T-cell (primary cell): ENCODE data around the gene LYST. TPM values are rescaled to one million over a fixed set of nuclear protein-coding genes. Genes with fewer than 3 reads are reported as not detected.
"Not testable (repeated sequence)": the region's sequence is repeated elsewhere in the genome, so short reads cannot be mapped to it uniquely, and the experiment has no call there.

Experiments used
- ATAC-seq, 4 experiments: fragments of 200-7000 bp in 3 of 4; fragments of 150-1000 bp in 1 of 4; cut with Tn5 transposase; replicated peaks in 1 of 4; 1 replicate in 3 of 4; 2 replicates in 1 of 4; pipeline ENCODE4 v1.10.0; 2021; ENCODE audit warnings: moderate library complexity in 3 of 4, mild to moderate bottlenecking in 2 of 4, moderate number of reproducible peaks in 1 of 4
- CTCF ChIA-PET, 2 donors: fragments of 300-600 bp; sonication (Branson Sonifier 250); formaldehyde crosslinking; loops; one replicate each; lab custom pipeline; 2022; ENCODE audit warnings: antibody characterized with exemption in 2 of 2; lab: Charles Lee
- POLR2A ChIA-PET, 2 donors: fragments of 300-600 bp; sonication (Branson Sonifier 250); formaldehyde crosslinking; loops; one replicate each; lab custom pipeline; 2022; ENCODE audit warnings: antibody characterized with exemption in 2 of 2; lab: Charles Lee
- DNase-seq, 35 experiments: peaks; one replicate each; pipeline versions ENCODE4 v3.0.0 to v3.0.0-alpha.2; 2013 to 2023
- H3K27ac ChIP-seq: one replicate; pipeline ENCODE4 v1.5.1; 2013; ENCODE audit warnings: low read length
- H3K27me3 ChIP-seq, 2 experiments: replicated peaks in 1 of 2; 1 replicate in 1 of 2; 2 replicates in 1 of 2; pipeline versions ENCODE4 v1.6.1 to v1.7.0; 2013; ENCODE audit warnings: low read length in 1 of 2, mixed read lengths in 1 of 2; ENCODE audit not compliant: control insufficient read depth in 2 of 2, insufficient read depth in 2 of 2; ENCODE audit errors: extremely low read depth in 1 of 2
- H3K36me3 ChIP-seq, 2 donors: 1 replicate in 1 of 2; 2 replicates in 1 of 2; pipeline versions ENCODE4 v1.6.1 to v1.7.0; 2013; ENCODE audit warnings: low read length in 1 of 2; ENCODE audit not compliant: control insufficient read depth in 2 of 2, insufficient read depth in 1 of 2; ENCODE audit errors: extremely low read depth in 1 of 2
- H3K4me1 ChIP-seq, 2 experiments: 1 replicate in 1 of 2; 2 replicates in 1 of 2; pipeline versions ENCODE4 v1.6.1 to v1.7.0; 2013; ENCODE audit warnings: low read length in 2 of 2, mixed read lengths in 1 of 2; ENCODE audit not compliant: insufficient read depth in 2 of 2, control insufficient read depth in 1 of 2; ENCODE audit errors: extremely low read depth in 1 of 2
- H3K4me3 ChIP-seq, 2 donors: 1 replicate in 1 of 2; 2 replicates in 1 of 2; pipeline versions ENCODE4 v1.5.1 to v1.7.0; 2013; ENCODE audit warnings: mild to moderate bottlenecking in 2 of 2, low read length in 1 of 2, moderate library complexity in 1 of 2; ENCODE audit not compliant: control insufficient read depth in 1 of 2; ENCODE audit errors: extremely low read depth in 1 of 2
- H3K9me3 ChIP-seq: 2 replicates; pipeline ENCODE4 v1.7.0; 2013
- H3K27ac Mint-ChIP-seq, 2 donors: one replicate each; pipeline ENCODE4 v1.8.0; 2020 to 2021; ENCODE audit warnings: mild to moderate bottlenecking in 2 of 2, mixed read lengths in 2 of 2
- H3K27me3 Mint-ChIP-seq, 2 donors: one replicate each; pipeline ENCODE4 v1.8.0; 2021 to 2022; ENCODE audit warnings: mixed read lengths in 2 of 2
- H3K36me3 Mint-ChIP-seq: one replicate; pipeline ENCODE4 v1.8.0; 2021; ENCODE audit warnings: mixed read lengths
- H3K4me1 Mint-ChIP-seq, 3 donors: one replicate each; pipeline ENCODE4 v1.8.0; 2020 to 2022; ENCODE audit warnings: mixed read lengths in 3 of 3, mild to moderate bottlenecking in 1 of 3
- H3K4me3 Mint-ChIP-seq, 3 donors: one replicate each; pipeline ENCODE4 v1.8.0; 2020 to 2022; ENCODE audit warnings: mild to moderate bottlenecking in 3 of 3, mixed read lengths in 3 of 3, moderate library complexity in 3 of 3
- H3K9me3 Mint-ChIP-seq, 3 donors: one replicate each; pipeline ENCODE4 v1.8.0; 2020 to 2022; ENCODE audit warnings: mixed read lengths in 3 of 3
- WGBS: methylation state at CpG from one replicate; pipeline ENCODE4 v1.1.5; 2013; ENCODE audit warnings: missing lambda C conversion rate; ENCODE audit not compliant: insufficient coverage; 5-methylcytosine and 5-hydroxymethylcytosine counted together
- total RNA-seq, 35 experiments: library from RNA in 6 of 35; stranded (reverse) in 6 of 35; fragments of 120-200 nt in 1 of 35; gene quantifications; one replicate each; pipeline versions ENCODE4 v1.2.1 to v1.2.4 and lab custom pipeline; 2013 to 2026

LYST gene
- total RNA-seq, 5 donors from 2014 or later (not counting 1 experiment from before 2014, with no cell fraction given) = 19.7 to 37.9 (median 29.1) TPM

DNA sequence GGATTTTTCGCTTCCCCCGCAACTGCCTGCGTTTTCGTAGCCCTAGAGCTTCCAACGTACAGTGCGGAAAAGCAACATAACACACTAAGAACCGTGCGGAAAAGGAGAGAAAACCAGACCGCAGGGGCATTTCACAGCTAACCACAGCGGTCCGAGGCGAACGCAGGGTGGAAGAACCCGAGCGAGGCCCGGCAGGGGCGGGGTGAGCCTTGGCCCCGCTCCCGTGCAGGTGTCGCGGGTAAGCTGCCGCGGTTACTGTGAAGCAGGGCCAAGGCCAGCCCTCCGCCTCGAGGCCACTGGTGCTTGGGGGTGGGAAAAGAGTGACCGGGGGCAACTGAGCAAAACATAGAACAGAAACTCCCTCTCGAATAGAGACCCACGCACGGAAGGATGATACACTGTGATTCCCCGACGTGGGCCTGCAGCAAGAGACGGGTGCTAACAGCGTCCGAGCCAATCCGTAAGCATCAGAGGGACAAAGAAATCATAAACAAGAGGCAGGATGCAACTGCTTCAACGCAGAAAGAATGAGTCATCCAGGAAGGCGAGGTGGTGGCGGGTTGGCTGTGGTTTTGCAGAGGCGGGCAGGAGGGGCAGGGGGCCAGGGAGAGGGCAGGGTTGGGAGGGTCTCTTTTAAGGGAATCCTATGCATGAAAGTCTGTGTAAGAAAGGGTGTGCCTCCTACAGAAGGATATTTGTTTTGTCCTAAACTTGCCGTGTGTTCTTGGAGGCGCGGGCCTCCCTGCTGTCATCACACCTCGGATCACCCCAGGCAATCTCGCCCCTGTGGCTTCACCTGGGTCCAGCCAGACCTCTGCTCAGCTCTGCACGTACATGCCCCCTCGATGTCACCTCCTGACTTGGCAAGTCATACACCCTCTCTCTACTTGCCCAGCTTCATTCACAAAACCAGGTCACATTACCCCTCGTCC, 224.4 kb downstream of the LYST start:
- peak overlapping the region; percentile 92 for H3K27ac ChIP-seq
- 5% methylated on average over 42 of the region's 47 CpGs for WGBS
- H3K36me3 ChIP-seq = no peaks in the 10 kb centered on the region
- ATAC-seq (peak; percentile 80 to 86 (median 84)), DNase-seq (peak; percentile 41 to 82 (median 60))
- Mint-ChIP-seq H3K27ac (peak overlapping the region; percentile 91), H3K36me3 (no peaks in the 10 kb centered on the region), H3K4me3 (peak overlapping the region; percentile 67 to 78 (median 76)), H3K4me1 (peaks cover 23 to 38% (median 25%) of the 10 kb centered on the region in 3 donors), H3K9me3 (no peaks in the 10 kb centered on the region), H3K27me3 (peaks cover 13 to 17% of the 10 kb centered on the region in 2 donors)
- peaks cover 0 to 11% of the 10 kb centered on the region in 2 experiments for H3K27me3 ChIP-seq
- H3K4me1 ChIP-seq = peaks cover 2 to 30% of the 10 kb centered on the region in 2 experiments
- CTCF ChIA-PET = interaction anchor here in 1 of 2 donors (0.9 kb wide), 1 partner anchor 27 kb away, joined by 3 read pairs; no protein-coding TSS in a partner anchor
- H3K4me3 ChIP-seq = peak overlapping the region; percentile 55 to 78
- POLR2A ChIA-PET = no interaction called here
- no peaks in the 10 kb centered on the region for H3K9me3 ChIP-seq

DNA sequence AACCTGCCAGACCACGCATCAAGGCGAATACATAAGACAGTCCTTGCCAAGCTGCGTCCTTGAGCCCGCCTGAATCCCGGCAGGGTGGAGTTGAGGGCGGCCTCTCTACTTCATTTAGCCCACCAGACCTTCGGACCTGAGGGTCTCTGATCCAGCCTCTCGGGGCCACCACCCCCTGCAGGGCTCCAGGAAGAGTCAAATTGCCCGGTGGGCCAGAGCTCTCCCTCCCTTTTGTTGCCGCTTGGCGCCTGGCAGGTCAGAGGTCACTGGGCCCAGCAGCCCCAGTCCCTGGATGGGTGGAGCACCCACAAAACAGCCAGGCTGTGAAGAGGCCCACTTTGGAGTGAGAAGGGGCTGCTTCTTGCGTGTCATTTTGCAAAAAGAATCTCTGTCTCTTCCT, 226.1 kb downstream of the LYST start:
- H3K27me3 Mint-ChIP-seq = peaks cover 3 to 6% of the 10 kb centered on the region in 2 donors
- no peaks in the 10 kb centered on the region for H3K9me3 ChIP-seq
- no peak overlapping the region for H3K4me3 ChIP-seq
- CTCF ChIA-PET = no interaction called here
- peaks cover 2 to 30% of the 10 kb centered on the region in 2 experiments for H3K4me1 ChIP-seq
- H3K27me3 ChIP-seq = peaks cover 0 to 11% of the 10 kb centered on the region in 2 experiments
- H3K27ac ChIP-seq = no peak overlapping the region
- POLR2A ChIA-PET = no interaction called here
- ATAC-seq (no peak), DNase-seq (no peak)
- H3K36me3 Mint-ChIP-seq = no peaks in the 10 kb centered on the region
- H3K4me1 Mint-ChIP-seq = peaks cover 23 to 35% (median 25%) of the 10 kb centered on the region in 3 donors
- H3K27ac Mint-ChIP-seq = peak overlapping the region in 1 of 2 donors; percentile 28
- peak overlapping the region in 1 of 3 donors; percentile 9 for H3K4me3 Mint-ChIP-seq
- H3K9me3 Mint-ChIP-seq = no peaks in the 10 kb centered on the region
- WGBS = 100% methylated on average over 7 of the region's 12 CpGs
- H3K36me3 ChIP-seq = no peaks in the 10 kb centered on the region

DNA sequence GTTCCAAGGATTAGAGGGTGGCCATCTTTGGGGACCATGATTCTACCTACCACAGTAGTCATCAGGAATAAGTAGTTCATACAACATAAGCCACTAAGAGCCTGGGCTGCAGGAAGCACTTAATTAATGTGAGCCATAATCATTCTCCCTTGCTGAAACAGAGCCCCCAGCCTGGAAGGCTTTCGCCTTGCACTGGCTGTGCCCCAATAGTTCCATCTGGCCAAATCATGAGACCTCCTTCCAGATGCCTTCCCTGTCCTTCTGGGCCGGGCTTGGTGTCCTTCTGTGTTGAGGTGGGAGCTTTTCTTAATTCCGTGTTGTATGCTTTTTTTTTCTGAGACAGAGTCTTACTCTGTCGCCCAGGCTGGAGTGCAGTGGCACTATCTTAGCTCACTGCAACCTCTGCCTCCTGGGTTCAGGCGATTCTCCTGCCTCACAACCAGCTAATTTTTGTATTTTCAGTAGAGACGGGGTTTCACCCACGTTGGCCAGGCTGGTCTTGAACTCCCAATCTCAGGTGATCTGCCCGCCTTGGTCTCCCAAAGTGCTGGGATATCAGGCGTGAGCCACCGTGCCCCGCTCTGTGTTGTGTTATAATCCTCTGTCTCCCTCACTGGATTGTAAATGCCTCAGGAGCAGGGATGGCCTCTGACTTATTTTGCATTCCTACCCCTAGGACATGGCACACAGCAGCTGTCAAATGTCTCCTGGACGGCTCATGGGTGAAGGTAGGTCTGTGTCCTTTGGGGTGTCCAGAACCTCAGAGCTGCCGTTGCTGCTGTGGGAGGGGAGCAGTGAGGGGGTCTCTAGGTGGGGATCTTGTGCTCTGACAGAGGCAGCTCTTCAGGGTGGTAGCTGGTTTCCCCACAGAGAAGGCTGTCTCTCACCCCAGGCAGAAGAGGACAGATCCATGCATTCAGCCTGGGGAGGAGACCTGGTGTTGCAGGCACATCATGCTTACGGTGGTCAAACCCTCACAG, 227.2 kb downstream of the LYST start:
- CTCF ChIA-PET = interaction anchor here in 1 of 2 donors (0.5 kb wide), 1 partner anchor 13 kb away, joined by 4 read pairs; no protein-coding TSS in a partner anchor

DNA sequence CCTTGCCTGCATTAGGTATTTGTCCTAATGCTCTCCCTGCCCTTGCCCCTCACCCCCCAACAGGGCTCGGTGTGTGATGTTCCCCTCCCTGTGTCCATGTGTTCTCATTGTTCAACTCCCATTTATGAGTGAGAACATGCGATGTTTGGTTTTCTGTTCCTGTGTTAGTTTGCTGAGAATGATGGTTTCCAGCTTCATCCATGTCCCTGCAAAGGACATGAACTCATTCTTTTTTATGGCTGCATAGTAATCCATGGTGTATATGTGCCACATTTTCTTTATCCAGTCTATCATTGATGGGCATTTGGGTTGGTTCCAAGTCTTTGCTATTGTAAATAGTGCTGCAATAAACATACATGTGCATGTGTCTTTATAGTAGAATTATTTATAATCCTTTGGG, 228.1 kb downstream of the LYST start:
- H3K4me3 ChIP-seq, CTCF ChIA-PET, ATAC-seq, H3K36me3 Mint-ChIP-seq, H3K36me3 ChIP-seq, H3K27ac Mint-ChIP-seq, H3K9me3 ChIP-seq, H3K27me3 ChIP-seq, POLR2A ChIA-PET, DNase-seq, H3K9me3 Mint-ChIP-seq, H3K27me3 Mint-ChIP-seq, H3K27ac ChIP-seq, H3K4me3 Mint-ChIP-seq: not testable (repeated sequence)
- peaks cover 2 to 30% of the 10 kb centered on the region in 2 experiments for H3K4me1 ChIP-seq
- WGBS = no CpG with 5 or more reads among the region's 2 CpGs
- H3K4me1 Mint-ChIP-seq = peaks cover 22 to 30% (median 23%) of the 10 kb centered on the region in 3 donors

More for the DNA sequence above, 227.2 kb downstream of the LYST start:
- Mint-ChIP-seq H3K4me1 (peaks cover 23 to 32% (median 25%) of the 10 kb centered on the region in 3 donors), H3K9me3 (no peaks in the 10 kb centered on the region), H3K36me3 (no peaks in the 10 kb centered on the region), H3K27ac (no peak overlapping the region), H3K4me3 (peak overlapping the region in 1 of 3 donors; percentile 9), H3K27me3 (peaks cover 0 to 3% of the 10 kb centered on the region in 2 donors)
- POLR2A ChIA-PET = no interaction called here
- peaks cover 2 to 30% of the 10 kb centered on the region in 2 experiments for H3K4me1 ChIP-seq
- no peaks in the 10 kb centered on the region for H3K9me3 ChIP-seq
- ATAC-seq (no peak), DNase-seq (no peak)
- WGBS = 79% methylated on average over 9 of the region's 14 CpGs
- H3K4me3 ChIP-seq = no peak overlapping the region
- H3K27me3 ChIP-seq = peaks cover 0 to 6% of the 10 kb centered on the region in 2 experiments
- H3K27ac ChIP-seq = no peak overlapping the region
- no peaks in the 10 kb centered on the region for H3K36me3 ChIP-seq

DNA sequence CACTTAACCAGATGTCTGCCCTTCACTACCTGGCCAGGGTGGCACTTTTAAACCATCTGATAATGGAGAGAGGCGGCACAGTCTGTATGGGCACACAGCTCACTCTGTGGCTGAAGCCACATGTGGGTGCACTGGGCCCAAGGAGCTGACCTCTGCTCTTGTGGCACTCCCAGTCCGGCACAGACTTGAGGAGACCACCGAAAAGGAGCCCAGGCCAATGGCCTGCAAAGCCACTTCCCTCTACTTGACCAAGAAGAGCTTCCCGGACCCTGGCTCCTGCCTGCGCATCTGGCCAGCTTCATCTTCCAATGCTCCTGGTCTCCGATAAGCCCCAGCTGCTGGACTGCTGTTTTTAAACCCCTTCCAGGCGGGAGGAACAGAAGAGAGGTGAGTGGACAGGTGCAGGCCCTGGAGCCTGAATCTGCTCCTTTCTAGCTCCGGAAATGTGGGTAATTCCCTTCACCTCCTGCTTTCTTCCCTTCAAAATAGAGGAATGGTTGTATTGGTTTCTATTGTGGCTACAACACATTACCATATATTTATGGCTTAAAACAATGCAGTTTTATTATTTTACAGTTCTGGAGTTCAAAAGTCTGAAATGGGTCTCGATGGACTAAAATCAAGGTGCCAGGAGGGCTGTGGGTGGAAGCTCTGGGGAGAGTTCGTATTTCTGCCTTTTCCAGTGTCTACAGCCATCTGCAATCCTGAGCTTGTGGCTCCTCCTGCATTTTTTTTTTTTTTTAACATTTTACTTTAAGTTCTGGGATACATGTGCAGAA, 228.8 kb downstream of the LYST start:
- H3K9me3 ChIP-seq = no peaks in the 10 kb centered on the region
- 99% methylated on average over 6 of the region's 10 CpGs for WGBS
- ChIA-PET POLR2A (no interaction called here), CTCF (interaction anchor here in 1 of 2 donors (0.5 kb wide), 1 partner anchor 611 kb away, joined by 4 read pairs; no protein-coding TSS in a partner anchor)
- no peaks in the 10 kb centered on the region for H3K36me3 Mint-ChIP-seq
- ATAC-seq = no peak
- H3K9me3 Mint-ChIP-seq = no peaks in the 10 kb centered on the region
- H3K27ac ChIP-seq = no peak overlapping the region
- no peak for DNase-seq
- H3K27me3 ChIP-seq = peaks cover 0 to 8% of the 10 kb centered on the region in 2 experiments
- H3K4me1 Mint-ChIP-seq = peaks cover 17 to 25% (median 17%) of the 10 kb centered on the region in 3 donors
- H3K4me3 Mint-ChIP-seq = no peak overlapping the region
- no peaks in the 10 kb centered on the region for H3K36me3 ChIP-seq
- H3K27me3 Mint-ChIP-seq = peaks cover 2 to 10% of the 10 kb centered on the region in 2 donors
- peaks cover 2 to 26% of the 10 kb centered on the region in 2 experiments for H3K4me1 ChIP-seq
- H3K4me3 ChIP-seq = no peak overlapping the region
- H3K27ac Mint-ChIP-seq = no peak overlapping the region
